Peyer's patch (tissue), 4 donors: ENCODE measurements around the gene GAS6.

ENCODE experiments used
- CTCF ChIP-seq, 6 experiments: fragments of 450-650 bp in 4 of 6; fragments of 200-600 bp in 2 of 6; sonication (generic) in 1 of 6; IDR thresholded peaks; one replicate each; pipeline ENCODE4 v1.5.1; 2017 to 2019; ENCODE audit warnings: antibody characterized with exemption in 6 of 6, mild to moderate bottlenecking in 3 of 6, moderate library complexity in 1 of 6
- POLR2A ChIP-seq, 2 donors: fragments of 450-650 bp; IDR thresholded peaks; one replicate each; pipeline ENCODE4 v1.5.1; 2017; ENCODE audit warnings: antibody characterized with exemption in 2 of 2, mild to moderate bottlenecking in 2 of 2, moderate library complexity in 2 of 2

DNA sequence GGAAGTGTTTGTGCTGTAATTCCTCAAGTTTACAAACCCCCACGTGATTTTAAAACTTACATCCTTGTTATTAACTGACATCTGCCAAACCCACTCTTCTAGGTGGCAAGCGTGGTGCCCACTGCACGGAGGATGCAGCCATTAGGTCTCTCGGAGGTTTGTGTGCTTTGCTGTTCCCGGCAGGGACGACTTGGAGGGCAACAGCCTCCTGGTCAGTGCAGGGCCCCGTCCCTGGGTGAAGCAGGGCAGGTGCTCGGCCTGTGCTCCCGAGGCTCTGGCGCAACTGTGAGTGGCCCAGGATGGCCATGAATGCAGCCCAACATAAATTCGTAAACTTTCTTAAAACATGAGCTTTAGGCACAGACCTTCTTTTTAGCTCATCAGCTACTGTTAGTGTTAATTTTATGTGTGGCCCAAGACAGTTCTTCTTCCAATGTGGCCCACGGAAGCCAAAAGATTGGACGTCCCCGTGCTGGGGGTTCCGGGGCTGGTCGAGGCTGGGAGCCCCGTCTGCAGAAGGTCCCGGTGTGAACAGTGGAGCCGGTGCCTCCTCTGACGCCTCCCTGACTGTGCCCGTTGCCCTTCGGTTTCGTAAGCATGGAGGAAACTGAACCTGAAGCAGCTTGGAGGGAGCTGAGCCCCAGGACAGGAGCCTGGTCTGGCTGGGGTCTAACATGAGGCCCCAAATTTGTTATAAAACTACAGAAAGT lies 11.9 kb downstream of the GAS6 start:
- no peak for TF ChIP-seq POLR2A (IDR thresholded peaks at IDR 0.05)
- no peak for TF ChIP-seq CTCF (IDR thresholded peaks at IDR 0.05)
